ENCODE measurements around the gene ADAMTS13. TPM values are rescaled to one million over a fixed set of nuclear protein-coding genes. Genes with fewer than 3 reads are reported as not detected.

The ADAMTS13 gene
- polyA plus RNA-seq, 1 donor from 2014 or later, result 13.5 TPM

DNA sequence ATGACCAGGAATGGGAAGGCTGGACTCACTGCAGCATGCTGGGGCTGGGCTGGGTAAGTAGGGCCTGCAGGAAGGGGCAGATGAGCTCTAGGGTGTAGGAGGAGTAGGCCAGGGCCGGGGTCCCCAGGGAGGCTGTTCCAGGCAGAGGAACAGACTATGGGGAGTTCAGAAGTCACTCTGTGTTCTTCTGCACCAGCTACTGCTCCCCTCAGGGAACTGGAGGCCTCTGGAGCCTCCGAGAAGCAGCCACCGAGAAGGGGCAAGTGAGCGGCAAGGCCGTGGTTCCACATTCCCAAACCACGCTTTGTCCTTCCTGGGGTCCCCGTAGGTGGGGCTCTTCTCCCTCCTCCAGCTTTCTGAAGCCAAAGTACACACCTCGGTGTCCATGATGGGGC, 65.2 kb downstream of the ADAMTS13 start:
- Histone ChIP-seq H3K27me3 (ENCODE audit: insufficient read depth, low read depth, low read length) (no peaks in the 10 kb centered on the region), H3K36me3 (ENCODE audit: insufficient read depth, low read length) (no peaks in the 10 kb centered on the region), H3K79me2 (replicated peaks; ENCODE audit: insufficient read depth, low read length) (no peaks in the 10 kb centered on the region), H3K4me2 (ENCODE audit: low read length) (no peak overlapping the region), H3K9ac (ENCODE audit: low read length) (no peak overlapping the region), H3K9me3 (ENCODE audit: low read length) (no peaks in the 10 kb centered on the region), H3K27ac (ENCODE audit: low read length) (no peak overlapping the region), H2AFZ (ENCODE audit: low read depth, low read length) (no peak overlapping the region), H4K20me1 (ENCODE audit: insufficient read depth) (no peaks in the 10 kb centered on the region), H3K9me2 (ENCODE audit: insufficient read depth, low read length) (no peaks in the 10 kb centered on the region), H3K4me3 (ENCODE audit: low read length) (no peak overlapping the region), H3F3A (ENCODE audit: insufficient read depth, low read length, poor library complexity, severe bottlenecking) (no peaks in the 10 kb centered on the region)
- no peak for TF ChIP-seq SMC3 (conservative IDR thresholded peaks at IDR 0.05; ENCODE audit: poor library complexity)
- TF ChIP-seq, protein P1, sequence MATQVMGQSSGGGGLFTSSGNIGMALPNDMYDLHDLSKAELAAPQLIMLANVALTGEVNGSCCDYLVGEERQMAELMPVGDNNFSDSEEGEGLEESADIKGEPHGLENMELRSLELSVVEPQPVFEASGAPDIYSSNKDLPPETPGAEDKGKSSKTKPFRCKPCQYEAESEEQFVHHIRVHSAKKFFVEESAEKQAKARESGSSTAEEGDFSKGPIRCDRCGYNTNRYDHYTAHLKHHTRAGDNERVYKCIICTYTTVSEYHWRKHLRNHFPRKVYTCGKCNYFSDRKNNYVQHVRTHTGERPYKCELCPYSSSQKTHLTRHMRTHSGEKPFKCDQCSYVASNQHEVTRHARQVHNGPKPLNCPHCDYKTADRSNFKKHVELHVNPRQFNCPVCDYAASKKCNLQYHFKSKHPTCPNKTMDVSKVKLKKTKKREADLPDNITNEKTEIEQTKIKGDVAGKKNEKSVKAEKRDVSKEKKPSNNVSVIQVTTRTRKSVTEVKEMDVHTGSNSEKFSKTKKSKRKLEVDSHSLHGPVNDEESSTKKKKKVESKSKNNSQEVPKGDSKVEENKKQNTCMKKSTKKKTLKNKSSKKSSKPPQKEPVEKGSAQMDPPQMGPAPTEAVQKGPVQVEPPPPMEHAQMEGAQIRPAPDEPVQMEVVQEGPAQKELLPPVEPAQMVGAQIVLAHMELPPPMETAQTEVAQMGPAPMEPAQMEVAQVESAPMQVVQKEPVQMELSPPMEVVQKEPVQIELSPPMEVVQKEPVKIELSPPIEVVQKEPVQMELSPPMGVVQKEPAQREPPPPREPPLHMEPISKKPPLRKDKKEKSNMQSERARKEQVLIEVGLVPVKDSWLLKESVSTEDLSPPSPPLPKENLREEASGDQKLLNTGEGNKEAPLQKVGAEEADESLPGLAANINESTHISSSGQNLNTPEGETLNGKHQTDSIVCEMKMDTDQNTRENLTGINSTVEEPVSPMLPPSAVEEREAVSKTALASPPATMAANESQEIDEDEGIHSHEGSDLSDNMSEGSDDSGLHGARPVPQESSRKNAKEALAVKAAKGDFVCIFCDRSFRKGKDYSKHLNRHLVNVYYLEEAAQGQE (IDR thresholded peaks at IDR 0.05; ENCODE audit: borderline replicate concordance), result no peak
- TF ChIP-seq, protein P2, sequence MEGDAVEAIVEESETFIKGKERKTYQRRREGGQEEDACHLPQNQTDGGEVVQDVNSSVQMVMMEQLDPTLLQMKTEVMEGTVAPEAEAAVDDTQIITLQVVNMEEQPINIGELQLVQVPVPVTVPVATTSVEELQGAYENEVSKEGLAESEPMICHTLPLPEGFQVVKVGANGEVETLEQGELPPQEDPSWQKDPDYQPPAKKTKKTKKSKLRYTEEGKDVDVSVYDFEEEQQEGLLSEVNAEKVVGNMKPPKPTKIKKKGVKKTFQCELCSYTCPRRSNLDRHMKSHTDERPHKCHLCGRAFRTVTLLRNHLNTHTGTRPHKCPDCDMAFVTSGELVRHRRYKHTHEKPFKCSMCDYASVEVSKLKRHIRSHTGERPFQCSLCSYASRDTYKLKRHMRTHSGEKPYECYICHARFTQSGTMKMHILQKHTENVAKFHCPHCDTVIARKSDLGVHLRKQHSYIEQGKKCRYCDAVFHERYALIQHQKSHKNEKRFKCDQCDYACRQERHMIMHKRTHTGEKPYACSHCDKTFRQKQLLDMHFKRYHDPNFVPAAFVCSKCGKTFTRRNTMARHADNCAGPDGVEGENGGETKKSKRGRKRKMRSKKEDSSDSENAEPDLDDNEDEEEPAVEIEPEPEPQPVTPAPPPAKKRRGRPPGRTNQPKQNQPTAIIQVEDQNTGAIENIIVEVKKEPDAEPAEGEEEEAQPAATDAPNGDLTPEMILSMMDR (IDR thresholded peaks at IDR 0.05; ENCODE audit: poor library complexity, severe bottlenecking), result no peak
- TF ChIP-seq TAF1 (IDR thresholded peaks at IDR 0.05; ENCODE audit: low read depth), result no peak
- no peak for TF ChIP-seq POLR2AphosphoS5 (IDR thresholded peaks at IDR 0.05)
- no peak for TF ChIP-seq MXI1 (conservative IDR thresholded peaks at IDR 0.05; ENCODE audit: poor library complexity, severe bottlenecking)
- TF ChIP-seq EP300 (conservative IDR thresholded peaks at IDR 0.05; ENCODE audit: poor library complexity, severe bottlenecking), result no peak
- TF ChIP-seq EZH2 (IDR thresholded peaks at IDR 0.05; ENCODE audit: borderline replicate concordance, insufficient read depth, low read length, poor library complexity, severe bottlenecking), result no peak
- TF ChIP-seq RAD21 (conservative IDR thresholded peaks at IDR 0.05), result no peak

DNA sequence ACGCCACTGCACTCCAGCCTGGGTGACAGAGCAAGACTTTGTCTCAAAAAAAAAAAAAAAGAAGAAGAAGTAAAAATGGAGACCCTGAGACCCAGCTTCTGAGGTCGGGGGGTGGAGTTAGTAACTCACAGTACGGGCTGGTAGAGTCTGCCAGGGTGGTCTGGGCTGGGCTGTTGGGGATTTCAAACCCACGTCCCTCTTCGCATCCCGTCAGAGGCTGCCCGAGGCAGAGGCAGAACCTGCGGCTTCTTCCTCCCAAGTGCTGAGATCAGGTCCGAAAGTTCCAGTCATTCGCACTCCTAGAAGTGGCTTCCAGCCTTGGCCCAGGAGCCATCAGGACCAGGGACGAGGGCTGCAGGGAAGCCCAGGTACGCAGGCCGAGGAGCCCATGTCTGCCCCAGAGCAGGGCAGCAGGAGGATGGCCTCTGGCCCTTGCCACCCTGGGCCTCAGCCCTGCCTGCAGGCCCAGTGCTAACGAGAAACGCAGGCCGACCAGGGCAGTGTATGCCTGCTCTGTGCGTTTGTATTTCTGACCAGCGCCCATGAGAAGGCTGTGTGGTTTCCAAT, 66.6 kb downstream of the ADAMTS13 start:
- no peaks in the 10 kb centered on the region for H3K9me3 ChIP-seq (ENCODE audit: low read length)
- H3K4me3 ChIP-seq (ENCODE audit: low read length), result no peak overlapping the region
- no peak for TF ChIP-seq RAD21 (conservative IDR thresholded peaks at IDR 0.05)
- TF ChIP-seq SMC3 (conservative IDR thresholded peaks at IDR 0.05; ENCODE audit: poor library complexity), result no peak
- no peak for TF ChIP-seq EP300 (conservative IDR thresholded peaks at IDR 0.05; ENCODE audit: poor library complexity, severe bottlenecking)
- H3K79me2 ChIP-seq (replicated peaks; ENCODE audit: insufficient read depth, low read length), result no peaks in the 10 kb centered on the region
- no peak overlapping the region for H3K4me2 ChIP-seq (ENCODE audit: low read length)
- H3K9me2 ChIP-seq (ENCODE audit: insufficient read depth, low read length), result no peaks in the 10 kb centered on the region
- no peaks in the 10 kb centered on the region for H3F3A ChIP-seq (ENCODE audit: insufficient read depth, low read length, poor library complexity, severe bottlenecking)
- H3K9ac ChIP-seq (ENCODE audit: low read length), result no peak overlapping the region
- no peaks in the 10 kb centered on the region for H4K20me1 ChIP-seq (ENCODE audit: insufficient read depth)
- no peak overlapping the region for H2AFZ ChIP-seq (ENCODE audit: low read depth, low read length)
- no peaks in the 10 kb centered on the region for H3K36me3 ChIP-seq (ENCODE audit: insufficient read depth, low read length)
- H3K27ac ChIP-seq (ENCODE audit: low read length), result no peak overlapping the region
- no peaks in the 10 kb centered on the region for H3K27me3 ChIP-seq (ENCODE audit: insufficient read depth, low read depth, low read length)
